GM12892 (cell line): ENCODE data around the gene NPHS1.

ENCODE experiments used
- POLR2A ChIP-seq: IDR thresholded peaks from 2 replicates; pipeline ENCODE4 v1.6.1; 2011; ENCODE audit warnings: low read depth, low read length, control low read depth
- POLR2AphosphoS5 ChIP-seq: IDR thresholded peaks from 2 replicates; pipeline ENCODE4 v1.6.1; 2011; ENCODE audit warnings: low read depth, low read length, control low read depth

DNA sequence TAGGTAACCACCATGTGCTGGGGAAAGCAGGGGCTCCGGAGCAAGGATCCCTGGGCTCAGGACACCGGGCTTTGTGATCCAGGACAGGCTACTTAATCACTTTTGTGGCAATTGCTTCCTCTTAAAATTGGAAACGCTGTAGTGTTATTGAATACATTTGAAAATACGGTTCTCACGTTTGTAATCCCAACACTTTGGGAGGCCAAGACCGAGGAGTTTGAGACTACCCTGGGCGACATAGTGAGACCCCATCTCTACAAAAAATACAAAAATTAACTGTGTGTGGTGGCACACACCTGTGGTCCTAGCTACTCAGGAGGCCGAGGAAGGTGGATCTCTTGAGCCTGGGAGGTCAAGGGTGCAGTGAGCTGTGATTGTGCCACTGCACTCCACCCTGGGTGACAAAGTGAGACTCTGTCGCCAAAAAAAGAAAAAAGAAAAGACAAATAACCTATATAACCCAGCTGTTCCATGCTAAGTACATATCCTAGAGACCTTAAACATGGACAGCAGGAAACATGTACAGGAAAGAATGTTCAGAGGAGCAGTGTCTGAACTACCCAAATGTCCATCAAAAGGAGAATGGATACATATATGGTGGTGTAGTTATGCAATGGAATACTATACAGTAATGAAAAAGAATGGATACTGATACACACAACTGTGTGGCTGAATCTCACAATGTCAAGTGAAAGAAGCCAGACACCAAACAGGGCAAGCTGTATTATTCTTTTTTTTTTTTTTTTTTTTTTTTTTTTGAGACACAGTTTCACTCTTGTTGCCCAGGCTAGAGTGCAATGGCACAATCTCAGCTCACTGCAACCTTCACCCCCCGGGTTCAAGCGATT lies 39.0 kb downstream of the NPHS1 start:
- TF ChIP-seq POLR2A (no peak), POLR2AphosphoS5 (no peak)
